GM12865 (cell line): ENCODE results near the gene STX8.

Experiments
- DNase-seq: peaks from one replicate; pipeline ENCODE4 v3.0.0; 2010; ENCODE audit warnings: low read depth
- H3K4me3 ChIP-seq: 2 replicates; pipeline ENCODE4 v1.5.1; 2011; ENCODE audit warnings: mild to moderate bottlenecking, low read depth, low read length, control low read depth
- TF ChIP-seq, protein P1 (sequence below): IDR thresholded peaks from 2 replicates; pipeline ENCODE4 v1.5.1; 2011; ENCODE audit warnings: low read length, control low read depth, low read depth, inconsistent platforms; ENCODE audit not compliant: insufficient read depth; ENCODE audit errors: missing control alignments

The STX8 gene

DNA sequence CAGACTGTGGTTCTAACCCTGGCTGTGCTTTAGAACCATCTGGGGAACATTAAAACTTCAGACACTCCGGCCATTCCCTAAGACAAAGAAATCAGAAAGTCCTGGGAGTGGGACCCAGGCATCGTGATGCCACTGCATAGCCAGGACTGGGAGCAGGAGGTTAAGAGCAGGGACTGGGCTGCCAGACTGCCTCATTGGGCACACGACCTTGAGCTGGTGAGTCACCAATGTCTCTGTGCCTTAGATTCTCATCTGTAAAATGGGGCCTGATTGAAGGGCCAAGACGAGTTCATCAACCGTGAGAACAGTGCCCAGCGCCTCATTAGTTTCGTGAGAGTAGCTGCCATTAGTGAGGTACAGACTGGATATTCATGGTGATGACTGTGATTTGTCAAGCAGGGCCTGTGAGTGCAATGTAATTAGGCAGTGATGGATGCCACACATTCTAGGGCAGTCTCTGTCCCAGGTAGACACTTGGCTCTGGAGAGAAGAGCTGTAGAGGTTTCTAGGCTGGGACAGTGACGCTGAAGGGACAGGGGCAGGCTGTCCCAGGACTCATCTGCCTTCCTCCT, 357.5 kb downstream of the STX8 start:
- DNase-seq, result no peak
- TF ChIP-seq, protein P1, sequence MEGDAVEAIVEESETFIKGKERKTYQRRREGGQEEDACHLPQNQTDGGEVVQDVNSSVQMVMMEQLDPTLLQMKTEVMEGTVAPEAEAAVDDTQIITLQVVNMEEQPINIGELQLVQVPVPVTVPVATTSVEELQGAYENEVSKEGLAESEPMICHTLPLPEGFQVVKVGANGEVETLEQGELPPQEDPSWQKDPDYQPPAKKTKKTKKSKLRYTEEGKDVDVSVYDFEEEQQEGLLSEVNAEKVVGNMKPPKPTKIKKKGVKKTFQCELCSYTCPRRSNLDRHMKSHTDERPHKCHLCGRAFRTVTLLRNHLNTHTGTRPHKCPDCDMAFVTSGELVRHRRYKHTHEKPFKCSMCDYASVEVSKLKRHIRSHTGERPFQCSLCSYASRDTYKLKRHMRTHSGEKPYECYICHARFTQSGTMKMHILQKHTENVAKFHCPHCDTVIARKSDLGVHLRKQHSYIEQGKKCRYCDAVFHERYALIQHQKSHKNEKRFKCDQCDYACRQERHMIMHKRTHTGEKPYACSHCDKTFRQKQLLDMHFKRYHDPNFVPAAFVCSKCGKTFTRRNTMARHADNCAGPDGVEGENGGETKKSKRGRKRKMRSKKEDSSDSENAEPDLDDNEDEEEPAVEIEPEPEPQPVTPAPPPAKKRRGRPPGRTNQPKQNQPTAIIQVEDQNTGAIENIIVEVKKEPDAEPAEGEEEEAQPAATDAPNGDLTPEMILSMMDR, result no peak
- H3K4me3 ChIP-seq, result no peak overlapping the region

DNA sequence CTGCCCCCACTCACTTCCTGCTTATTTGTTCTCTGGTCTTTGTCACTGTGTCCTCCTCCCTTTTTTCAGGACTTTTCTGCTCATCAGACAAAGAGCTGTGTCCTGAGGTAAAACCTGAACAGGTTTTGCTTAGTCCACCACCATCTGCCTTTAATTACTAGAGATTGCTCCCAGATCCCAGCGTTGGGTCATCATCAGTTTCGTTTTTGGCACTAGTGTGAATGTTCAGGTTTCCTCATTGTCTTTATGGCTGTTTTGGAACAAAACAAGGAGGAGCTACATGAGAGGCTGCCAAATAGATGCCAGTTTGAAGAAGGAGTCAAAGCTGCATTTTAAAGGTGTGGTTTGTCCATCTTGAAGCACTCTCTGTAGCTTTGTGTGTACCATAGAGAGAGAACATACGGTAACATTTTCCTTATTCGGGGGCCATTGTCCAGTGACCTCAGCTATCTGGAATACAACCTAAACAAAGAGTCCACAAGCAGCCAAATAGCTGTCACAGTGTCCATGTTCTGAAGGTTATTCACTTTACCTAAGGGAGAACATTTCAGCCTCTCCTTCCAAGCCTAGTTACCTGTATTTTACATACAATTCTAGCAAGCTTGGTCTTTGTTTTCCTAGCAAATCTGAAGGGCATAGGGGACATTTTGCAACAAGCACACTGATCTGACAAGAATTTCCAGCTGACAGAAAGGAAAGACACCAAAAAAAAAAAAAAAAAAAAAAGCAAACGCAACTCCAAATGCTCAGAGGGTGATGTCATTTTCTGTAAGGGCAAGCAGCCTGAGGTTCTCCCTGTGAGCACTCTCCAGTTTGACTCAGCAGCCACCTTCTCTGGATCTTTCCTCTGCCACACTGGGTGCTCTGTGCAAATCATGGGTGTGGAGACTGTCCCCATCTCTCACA, 358.2 kb downstream of the STX8 start:
- no peak for DNase-seq
- H3K4me3 ChIP-seq, result no peak overlapping the region

DNA sequence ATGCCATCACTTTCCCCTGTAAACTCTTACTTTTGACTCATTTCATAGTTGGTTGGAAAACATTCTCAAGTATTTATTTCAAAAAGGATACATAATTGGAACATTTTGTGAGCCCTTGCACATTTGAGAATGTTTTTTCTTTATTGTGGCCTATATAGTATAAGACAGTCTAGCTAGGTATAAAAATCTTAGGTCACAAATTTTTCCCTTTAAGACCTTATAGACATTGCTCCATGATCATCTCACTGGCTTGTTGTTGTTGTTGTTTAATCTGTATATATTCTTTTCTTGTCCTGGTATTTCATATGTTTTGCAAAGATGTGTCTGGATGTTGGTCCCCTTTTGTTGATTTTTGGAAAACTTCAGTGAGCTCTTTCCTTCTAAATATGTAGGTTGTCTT, 360.2 kb downstream of the STX8 start:
- DNase-seq, result no peak
- H3K4me3 ChIP-seq, result no peak overlapping the region
- TF ChIP-seq, protein P1, result no peak

More for the DNA sequence above, 358.2 kb downstream of the STX8 start:
- TF ChIP-seq, protein P1, result no peak

DNA sequence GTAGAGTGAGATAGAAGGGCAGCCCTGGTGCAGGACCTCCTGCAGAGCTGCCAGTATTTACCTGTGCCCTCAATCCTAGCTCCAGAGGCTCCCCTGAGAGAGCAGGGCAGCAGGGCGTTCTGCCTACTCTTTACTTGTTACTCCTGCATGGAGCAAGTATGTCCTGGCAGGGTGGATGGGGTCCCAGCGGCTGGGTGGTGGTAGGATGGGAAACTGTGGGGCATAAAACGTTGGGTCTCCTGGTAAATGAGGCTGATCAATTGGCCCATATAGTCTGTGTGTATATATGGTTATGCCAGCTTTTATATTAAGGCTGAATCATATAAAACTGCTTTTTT, 362.3 kb downstream of the STX8 start:
- DNase-seq, result no peak
- TF ChIP-seq, protein P1, result no peak
- H3K4me3 ChIP-seq, result no peak overlapping the region

DNA sequence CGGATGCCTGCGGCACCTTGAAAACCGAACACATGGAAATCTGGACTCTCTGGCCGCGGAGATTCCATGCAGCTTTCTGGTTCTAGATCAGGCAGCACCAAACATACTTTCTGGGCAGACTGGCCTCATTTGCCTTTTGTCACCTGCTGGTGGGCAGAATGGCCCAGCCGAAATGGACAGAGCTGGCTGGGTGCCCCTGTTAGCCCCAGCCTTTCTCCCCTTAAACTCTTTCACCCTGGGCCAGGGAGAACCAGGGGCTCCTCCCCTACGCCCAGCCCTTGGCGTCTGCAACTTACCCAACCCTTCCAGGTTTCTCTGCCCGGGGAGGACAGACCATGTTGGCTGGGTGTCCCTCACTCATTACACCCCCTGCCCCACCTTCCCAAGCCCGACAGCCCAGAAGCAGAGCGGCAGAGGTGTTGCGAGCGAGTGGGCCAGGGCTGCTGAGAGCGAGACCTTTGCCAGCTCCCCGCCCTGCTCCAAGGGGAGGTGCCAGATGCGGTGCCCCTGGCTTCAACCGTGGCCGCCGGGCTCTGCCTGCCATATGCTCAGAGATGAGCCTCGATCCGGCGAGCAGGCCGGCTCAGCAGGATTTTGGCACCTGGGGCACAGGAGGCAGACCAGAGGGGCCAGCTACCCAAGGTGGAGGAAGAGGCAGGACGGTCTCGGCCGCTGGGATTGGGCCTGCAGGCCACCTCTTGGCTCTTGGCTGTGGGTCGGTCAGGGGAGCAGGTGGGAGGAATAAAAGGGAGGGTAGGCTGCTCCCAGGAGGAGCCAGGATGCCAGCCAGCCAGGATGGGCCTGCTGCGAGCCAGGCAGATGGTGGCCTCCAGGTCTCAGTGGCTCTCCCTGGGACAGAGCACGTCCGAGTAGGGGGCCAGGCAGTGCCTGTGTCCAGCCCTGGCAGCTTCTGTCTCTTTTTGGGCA, 363.0 kb downstream of the STX8 start:
- H3K4me3 ChIP-seq, result no peak overlapping the region
- TF ChIP-seq, protein P1, result no peak
- DNase-seq, result no peak

DNA sequence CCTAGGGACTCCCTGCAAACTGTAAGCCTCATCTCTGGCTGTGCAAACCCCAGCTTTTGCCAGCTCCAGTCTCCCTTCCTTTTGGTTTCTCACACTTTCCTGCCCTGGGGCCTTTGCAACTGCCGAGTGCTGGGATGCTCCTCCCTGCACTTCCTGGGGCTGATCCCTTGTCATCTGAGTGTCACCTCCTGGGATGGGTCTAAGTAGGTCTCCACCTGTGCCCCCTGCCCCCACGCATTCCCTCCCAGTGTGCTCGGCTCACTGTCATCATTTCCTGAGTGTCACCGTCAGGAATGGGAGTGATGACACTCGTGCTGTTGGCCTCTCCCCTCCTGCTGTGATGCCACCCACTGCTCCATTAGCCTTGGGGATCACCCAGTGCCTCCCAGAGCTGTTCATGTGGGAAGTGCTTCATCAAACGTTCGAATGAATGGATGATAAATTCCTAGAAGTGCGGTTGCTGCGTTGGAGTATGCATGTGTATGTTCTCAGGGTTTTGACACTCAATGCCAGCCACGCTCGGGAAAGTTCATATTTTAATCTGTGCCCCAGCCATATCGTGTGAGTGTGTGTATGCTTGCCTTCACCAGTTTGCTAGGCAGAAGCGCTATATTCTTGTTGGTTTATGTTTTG, 364.4 kb downstream of the STX8 start:
- H3K4me3 ChIP-seq, result no peak overlapping the region
- DNase-seq, result no peak
- TF ChIP-seq, protein P1, result no peak
